MCF 10A (cell line): ENCODE results near the gene ABTB1. TPM values are rescaled to one million over a fixed set of nuclear protein-coding genes. Genes with fewer than 3 reads are reported as not detected.

Experiments used
- BruUV-seq: library from RNA; stranded (reverse); fragments of 400-500 nt; replicated peaks from 2 replicates; lab custom pipeline; 2021; lab: Mats Ljungman, UMichigan
- CTCF ChIA-PET: fragments of 300-600 bp; sonication (Branson Sonifier 250); formaldehyde crosslinking; extraction: SDS; loops from one replicate; lab custom pipeline; 2021; ENCODE audit warnings: antibody characterized with exemption, inconsistent platforms; lab: Yijun Ruan, JAX
- POLR2A ChIA-PET: fragments of 300-600, 350-650 bp; sonication (Branson Sonifier 250); formaldehyde crosslinking; extraction: SDS; loops from one replicate; lab custom pipeline; 2020; ENCODE audit warnings: antibody characterized with exemption, inconsistent platforms; lab: Yijun Ruan, JAX
- DNase-seq: peaks from one replicate; pipeline ENCODE4 v3.0.0-alpha.2; 2018; ENCODE audit not compliant: unreplicated experiment
- H3K27ac Mint-ChIP-seq: one replicate; pipeline ENCODE4 v1.8.0; 2022; ENCODE audit warnings: mild to moderate bottlenecking, low read depth, mixed read lengths; ENCODE audit not compliant: unreplicated experiment
- H3K27me3 Mint-ChIP-seq: one replicate; pipeline ENCODE4 v1.8.0; 2022; ENCODE audit warnings: mixed read lengths; ENCODE audit not compliant: insufficient read depth, unreplicated experiment
- H3K36me3 Mint-ChIP-seq: one replicate; pipeline ENCODE4 v1.8.0; 2022; ENCODE audit warnings: mild to moderate bottlenecking, moderate library complexity, mixed read lengths; ENCODE audit not compliant: insufficient read depth, unreplicated experiment
- H3K4me1 Mint-ChIP-seq: one replicate; pipeline ENCODE4 v1.8.0; 2022; ENCODE audit warnings: mixed read lengths; ENCODE audit not compliant: insufficient read depth, unreplicated experiment
- H3K4me3 Mint-ChIP-seq: one replicate; pipeline ENCODE4 v1.8.0; 2022; ENCODE audit warnings: mild to moderate bottlenecking, moderate library complexity, mixed read lengths; ENCODE audit not compliant: unreplicated experiment
- H3K9me3 Mint-ChIP-seq: one replicate; pipeline ENCODE4 v1.8.0; 2022; ENCODE audit warnings: mixed read lengths; ENCODE audit not compliant: unreplicated experiment
- intact Hi-C: fragments of 100-400 bp; cut with micrococcal nuclease; formaldehyde crosslinking; loops from 2 replicates; pipeline ENCODE4 v1.14.1; 2022
- total RNA-seq: library from RNA; stranded (reverse); gene quantifications from 2 replicates; pipeline ENCODE4 v1.2.3, GENCODE V29; 2022
- TF ChIP-seq, protein P1 (sequence below): fragments of 200-600 bp; IDR thresholded peaks from one replicate; pipeline ENCODE4 v1.8.0; 2022; ENCODE audit warnings: antibody characterized with exemption, mild to moderate bottlenecking; ENCODE audit not compliant: unreplicated experiment

Gene ABTB1
- total RNA-seq, 1 experiment from 2014 or later = 9.7 TPM

DNA sequence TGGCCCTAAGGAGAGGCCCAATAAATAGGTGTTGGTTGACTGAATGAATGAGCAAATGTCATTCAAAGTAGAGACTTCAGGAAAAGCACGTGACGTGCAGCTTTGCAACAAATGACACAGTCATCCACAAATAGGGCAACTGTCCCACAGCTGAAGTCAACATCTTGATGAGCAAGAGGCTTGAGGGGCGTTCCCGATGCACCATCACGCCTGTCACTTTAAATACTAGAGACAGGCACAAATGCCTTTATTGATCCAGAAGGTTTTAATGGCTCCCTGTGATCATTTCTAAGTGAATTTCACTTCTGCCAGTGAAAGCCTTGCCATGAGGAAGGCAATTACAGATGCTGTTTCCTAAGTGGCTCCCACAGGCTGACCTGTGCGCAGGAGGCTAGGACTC, 43.6 kb downstream of the ABTB1 start:
- H3K27ac Mint-ChIP-seq = no peak overlapping the region
- no peaks in the 10 kb centered on the region for H3K36me3 Mint-ChIP-seq
- CTCF ChIA-PET = interaction anchor here (0.6 kb wide), 2 partner anchors 17 to 471 kb away, joined by 3 to 4 read pairs; no protein-coding TSS in a partner anchor
- TF ChIP-seq, protein P1, sequence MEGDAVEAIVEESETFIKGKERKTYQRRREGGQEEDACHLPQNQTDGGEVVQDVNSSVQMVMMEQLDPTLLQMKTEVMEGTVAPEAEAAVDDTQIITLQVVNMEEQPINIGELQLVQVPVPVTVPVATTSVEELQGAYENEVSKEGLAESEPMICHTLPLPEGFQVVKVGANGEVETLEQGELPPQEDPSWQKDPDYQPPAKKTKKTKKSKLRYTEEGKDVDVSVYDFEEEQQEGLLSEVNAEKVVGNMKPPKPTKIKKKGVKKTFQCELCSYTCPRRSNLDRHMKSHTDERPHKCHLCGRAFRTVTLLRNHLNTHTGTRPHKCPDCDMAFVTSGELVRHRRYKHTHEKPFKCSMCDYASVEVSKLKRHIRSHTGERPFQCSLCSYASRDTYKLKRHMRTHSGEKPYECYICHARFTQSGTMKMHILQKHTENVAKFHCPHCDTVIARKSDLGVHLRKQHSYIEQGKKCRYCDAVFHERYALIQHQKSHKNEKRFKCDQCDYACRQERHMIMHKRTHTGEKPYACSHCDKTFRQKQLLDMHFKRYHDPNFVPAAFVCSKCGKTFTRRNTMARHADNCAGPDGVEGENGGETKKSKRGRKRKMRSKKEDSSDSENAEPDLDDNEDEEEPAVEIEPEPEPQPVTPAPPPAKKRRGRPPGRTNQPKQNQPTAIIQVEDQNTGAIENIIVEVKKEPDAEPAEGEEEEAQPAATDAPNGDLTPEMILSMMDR = no peak
- no peak overlapping the region for H3K4me3 Mint-ChIP-seq
- intact Hi-C loops = no loop called here
- H3K27me3 Mint-ChIP-seq = no peaks in the 10 kb centered on the region
- POLR2A ChIA-PET = interaction anchor here (0.7 kb wide), 1 partner anchor 172 kb away, joined by 3 read pairs; no protein-coding TSS in a partner anchor
- no peaks in the 10 kb centered on the region for H3K9me3 Mint-ChIP-seq
- no TSS peak for BruUV-seq
- H3K4me1 Mint-ChIP-seq = no peaks in the 10 kb centered on the region
- DNase-seq = no peak

GRCh38 chr3:127717357-127718244, 44.8 kb downstream of the ABTB1 start:
- Mint-ChIP-seq H3K4me1 (no peaks in the 10 kb centered on the region), H3K9me3 (no peaks in the 10 kb centered on the region), H3K27me3 (no peaks in the 10 kb centered on the region), H3K27ac (no peak overlapping the region), H3K4me3 (no peak overlapping the region), H3K36me3 (no peaks in the 10 kb centered on the region)
- BruUV-seq = no TSS peak
- intact Hi-C loops = no loop called here
- TF ChIP-seq, protein P1 = no peak
- no peak for DNase-seq
- ChIA-PET CTCF (interaction anchor here (0.6 to 1.2 kb wide), 4 partner anchors 11 to 703 kb away, joined by 3 to 4 read pairs (median 3); no protein-coding TSS in a partner anchor), POLR2A (no interaction called here)

- H3K27ac Mint-ChIP-seq = no peak overlapping the region
- TF ChIP-seq, protein P1 = no peak
These were observed 45.6 kb downstream of the ABTB1 start for GRCh38 chr3:127718245-127718915.

DNA sequence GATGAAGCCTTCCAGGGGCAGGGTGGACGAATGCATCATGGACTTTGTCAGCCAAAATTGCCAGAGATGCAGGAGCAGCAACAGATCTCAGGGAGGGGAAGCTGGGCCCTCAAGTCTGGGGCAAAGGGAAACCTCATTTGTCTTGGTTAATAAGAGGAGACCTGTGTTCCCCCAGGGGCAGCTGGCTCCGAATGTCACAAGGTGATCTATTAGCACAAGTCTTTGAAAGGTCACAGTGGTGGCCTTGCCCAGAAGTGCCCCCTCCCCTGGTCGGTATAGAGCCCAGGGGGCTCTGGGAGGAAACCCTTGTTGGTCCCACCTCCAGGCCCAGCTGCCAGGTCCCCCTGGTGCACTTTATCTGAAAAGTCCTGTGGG, 46.2 kb downstream of the ABTB1 start:
- BruUV-seq = no TSS peak
- no peaks in the 10 kb centered on the region for H3K36me3 Mint-ChIP-seq
- intact Hi-C loops = no loop called here
- H3K4me3 Mint-ChIP-seq = no peak overlapping the region
- TF ChIP-seq, protein P1 = no peak
- H3K4me1 Mint-ChIP-seq = no peaks in the 10 kb centered on the region
- ChIA-PET CTCF (interaction anchor here (1.2 kb wide), 1 partner anchor 49 kb away, joined by 3 read pairs; no protein-coding TSS in a partner anchor), POLR2A (no interaction called here)
- peaks cover 1% of the 10 kb centered on the region for H3K9me3 Mint-ChIP-seq
- no peak overlapping the region for H3K27ac Mint-ChIP-seq
- no peaks in the 10 kb centered on the region for H3K27me3 Mint-ChIP-seq
- DNase-seq = no peak

More at GRCh38 chr3:127718245-127718915, 45.6 kb downstream of the ABTB1 start:
- Mint-ChIP-seq H3K36me3 (no peaks in the 10 kb centered on the region), H3K27me3 (no peaks in the 10 kb centered on the region), H3K4me3 (no peak overlapping the region), H3K4me1 (no peaks in the 10 kb centered on the region), H3K9me3 (no peaks in the 10 kb centered on the region)
- ChIA-PET CTCF (interaction anchor here (0.6 to 1.2 kb wide), 4 partner anchors 11 to 702 kb away, joined by 3 to 4 read pairs (median 3); no protein-coding TSS in a partner anchor), POLR2A (no interaction called here)
- DNase-seq = no peak
- intact Hi-C loops = no loop called here
- no TSS peak for BruUV-seq
